MCF 10A (cell line): ENCODE measurements around the gene MOB2. TPM values are rescaled to one million over a fixed set of nuclear protein-coding genes. Genes with fewer than 3 reads are reported as not detected.

Experiments used
- BruUV-seq: library from RNA; stranded (reverse); fragments of 400-500 nt; replicated peaks from 2 replicates; lab custom pipeline; 2021; lab: Mats Ljungman, UMichigan
- CTCF ChIA-PET: fragments of 300-600 bp; sonication (Branson Sonifier 250); formaldehyde crosslinking; extraction: SDS; loops from one replicate; lab custom pipeline; 2021; ENCODE audit warnings: antibody characterized with exemption, inconsistent platforms; lab: Yijun Ruan, JAX
- POLR2A ChIA-PET: fragments of 300-600, 350-650 bp; sonication (Branson Sonifier 250); formaldehyde crosslinking; extraction: SDS; loops from one replicate; lab custom pipeline; 2020; ENCODE audit warnings: antibody characterized with exemption, inconsistent platforms; lab: Yijun Ruan, JAX
- DNase-seq: peaks from one replicate; pipeline ENCODE4 v3.0.0-alpha.2; 2018; ENCODE audit not compliant: unreplicated experiment
- H3K27ac Mint-ChIP-seq: one replicate; pipeline ENCODE4 v1.8.0; 2022; ENCODE audit warnings: mild to moderate bottlenecking, low read depth, mixed read lengths; ENCODE audit not compliant: unreplicated experiment
- H3K27me3 Mint-ChIP-seq: one replicate; pipeline ENCODE4 v1.8.0; 2022; ENCODE audit warnings: mixed read lengths; ENCODE audit not compliant: insufficient read depth, unreplicated experiment
- H3K36me3 Mint-ChIP-seq: one replicate; pipeline ENCODE4 v1.8.0; 2022; ENCODE audit warnings: mild to moderate bottlenecking, moderate library complexity, mixed read lengths; ENCODE audit not compliant: insufficient read depth, unreplicated experiment
- H3K4me1 Mint-ChIP-seq: one replicate; pipeline ENCODE4 v1.8.0; 2022; ENCODE audit warnings: mixed read lengths; ENCODE audit not compliant: insufficient read depth, unreplicated experiment
- H3K4me3 Mint-ChIP-seq: one replicate; pipeline ENCODE4 v1.8.0; 2022; ENCODE audit warnings: mild to moderate bottlenecking, moderate library complexity, mixed read lengths; ENCODE audit not compliant: unreplicated experiment
- H3K9me3 Mint-ChIP-seq: one replicate; pipeline ENCODE4 v1.8.0; 2022; ENCODE audit warnings: mixed read lengths; ENCODE audit not compliant: unreplicated experiment
- CTCF ChIP-seq: fragments of 200-600 bp; IDR thresholded peaks from one replicate; pipeline ENCODE4 v1.8.0; 2022; ENCODE audit warnings: antibody characterized with exemption, mild to moderate bottlenecking; ENCODE audit not compliant: unreplicated experiment
- intact Hi-C: fragments of 100-400 bp; cut with micrococcal nuclease; formaldehyde crosslinking; loops from 2 replicates; pipeline ENCODE4 v1.14.1; 2022
- total RNA-seq: library from RNA; stranded (reverse); gene quantifications from 2 replicates; pipeline ENCODE4 v1.2.3, GENCODE V29; 2022

MOB2 gene
- total RNA-seq, 1 experiment from 2014 or later, result 20.2 TPM

GRCh38 chr11:1479678-1480118 lies 6.9 kb downstream of the MOB2 start:
- H3K4me1 Mint-ChIP-seq, result no peaks in the 10 kb centered on the region
- no TSS peak for BruUV-seq
- ChIA-PET POLR2A (no interaction called here), CTCF (interaction anchor here (0.9 kb wide), 1 partner anchor 96 kb away, joined by 3 read pairs; no protein-coding TSS in a partner anchor)
- H3K27ac Mint-ChIP-seq, result no peak overlapping the region
- TF ChIP-seq CTCF, result no peak
- peaks cover 53% of the 10 kb centered on the region for H3K36me3 Mint-ChIP-seq
- H3K9me3 Mint-ChIP-seq, result no peaks in the 10 kb centered on the region
- intact Hi-C loops, result no loop called here
- DNase-seq, result no peak
- no peaks in the 10 kb centered on the region for H3K27me3 Mint-ChIP-seq
- H3K4me3 Mint-ChIP-seq, result no peak overlapping the region

- intact Hi-C loops, result no loop called here
- Mint-ChIP-seq H3K27ac (no peak overlapping the region), H3K9me3 (no peaks in the 10 kb centered on the region), H3K27me3 (no peaks in the 10 kb centered on the region), H3K4me3 (no peak overlapping the region), H3K4me1 (no peaks in the 10 kb centered on the region), H3K36me3 (peaks cover 58% of the 10 kb centered on the region)
- no TSS peak for BruUV-seq
- DNase-seq, result no peak
- CTCF ChIA-PET, result interaction anchor here (0.9 kb wide), 1 partner anchor 96 kb away, joined by 3 read pairs; no protein-coding TSS in a partner anchor
- TF ChIP-seq CTCF, result no peak
- POLR2A ChIA-PET, result no interaction called here
Observed at GRCh38 chr11:1479006-1479677, 7.4 kb downstream of the MOB2 start.

GRCh38 chr11:1478544-1478943 lies 8.0 kb downstream of the MOB2 start:
- CTCF ChIA-PET, result interaction anchor here (0.9 to 1.1 kb wide), 2 partner anchors 27 to 97 kb away, joined by 3 read pairs; no protein-coding TSS in a partner anchor
- Mint-ChIP-seq H3K36me3 (peaks cover 64% of the 10 kb centered on the region), H3K9me3 (no peaks in the 10 kb centered on the region), H3K4me1 (no peaks in the 10 kb centered on the region), H3K4me3 (no peak overlapping the region), H3K27me3 (no peaks in the 10 kb centered on the region), H3K27ac (no peak overlapping the region)
- no peak for DNase-seq
- BruUV-seq, result no TSS peak
- TF ChIP-seq CTCF, result no peak
- POLR2A ChIA-PET, result no interaction called here
- intact Hi-C loops, result no loop called here

GRCh38 chr11:1478011-1478410 lies 8.6 kb downstream of the MOB2 start:
- TF ChIP-seq CTCF, result no peak
- Mint-ChIP-seq H3K36me3 (peaks cover 67% of the 10 kb centered on the region), H3K4me3 (no peak overlapping the region), H3K27ac (no peak overlapping the region), H3K4me1 (no peaks in the 10 kb centered on the region), H3K9me3 (no peaks in the 10 kb centered on the region), H3K27me3 (no peaks in the 10 kb centered on the region)
- DNase-seq, result no peak
- intact Hi-C loops, result no loop called here
- BruUV-seq, result no TSS peak
- ChIA-PET POLR2A (interaction anchor here (0.7 kb wide), 1 partner anchor 11 kb away, joined by 3 read pairs; no protein-coding TSS in a partner anchor), CTCF (interaction anchor here (1.1 kb wide), 1 partner anchor 28 kb away, joined by 3 read pairs; no protein-coding TSS in a partner anchor)
